Effector memory CD4-positive, alpha-beta T cell (primary cell): Measurements from ENCODE around the gene CHRNA4.

Experiments
- DNase-seq, 3 donors: peaks; one replicate each; pipeline ENCODE4 v3.0.0-alpha.2; 2020
- H3K27ac ChIP-seq: 2 replicates; pipeline ENCODE4 v1.7.0; 2013; ENCODE audit warnings: mild to moderate bottlenecking, low read length, moderate library complexity; ENCODE audit not compliant: insufficient read depth, poor library complexity, severe bottlenecking
- H3K27me3 ChIP-seq: replicated peaks from 2 replicates; pipeline ENCODE4 v1.7.0; 2013; ENCODE audit warnings: mild to moderate bottlenecking, low read length; ENCODE audit not compliant: insufficient read depth, control insufficient read depth, poor library complexity, severe bottlenecking
- H3K36me3 ChIP-seq: 2 replicates; pipeline ENCODE4 v1.7.0; 2013; ENCODE audit warnings: mild to moderate bottlenecking, low read length, moderate library complexity; ENCODE audit not compliant: control insufficient read depth, insufficient read depth
- H3K4me1 ChIP-seq: 2 replicates; pipeline ENCODE4 v1.7.0; 2013; ENCODE audit warnings: low read length, mild to moderate bottlenecking; ENCODE audit not compliant: control insufficient read depth, insufficient read depth, poor library complexity, severe bottlenecking
- H3K4me3 ChIP-seq: 2 replicates; pipeline ENCODE4 v1.7.0; 2013; ENCODE audit warnings: low read length, low read depth, mild to moderate bottlenecking; ENCODE audit not compliant: insufficient read depth, poor library complexity, severe bottlenecking
- H3K9me3 ChIP-seq: 2 replicates; pipeline ENCODE4 v1.7.0; 2013; ENCODE audit warnings: mild to moderate bottlenecking, low read length, moderate library complexity; ENCODE audit not compliant: control insufficient read depth

Gene CHRNA4

GRCh38 chr20:63397946-63398450 lies 36.8 kb upstream of the CHRNA4 start:
- no peak for DNase-seq
- H3K27ac ChIP-seq = no peak overlapping the region
- no peaks in the 10 kb centered on the region for H3K9me3 ChIP-seq
- H3K4me1 ChIP-seq = no peaks in the 10 kb centered on the region
- no peak overlapping the region for H3K4me3 ChIP-seq
- H3K36me3 ChIP-seq = no peaks in the 10 kb centered on the region
- H3K27me3 ChIP-seq = no peaks in the 10 kb centered on the region

GRCh38 chr20:63397155-63397843 lies 36.1 kb upstream of the CHRNA4 start:
- no peak for DNase-seq
- no peak overlapping the region for H3K27ac ChIP-seq
- H3K27me3 ChIP-seq = no peaks in the 10 kb centered on the region
- H3K36me3 ChIP-seq = no peaks in the 10 kb centered on the region
- H3K4me1 ChIP-seq = no peaks in the 10 kb centered on the region
- H3K9me3 ChIP-seq = no peaks in the 10 kb centered on the region
- H3K4me3 ChIP-seq = no peak overlapping the region

- Histone ChIP-seq H3K9me3 (no peaks in the 10 kb centered on the region), H3K36me3 (no peaks in the 10 kb centered on the region)
- no peak for DNase-seq
Observed at GRCh38 chr20:63396300-63396699, 35.2 kb upstream of the CHRNA4 start.

GRCh38 chr20:63395723-63396122 lies 34.6 kb upstream of the CHRNA4 start:
- no peaks in the 10 kb centered on the region for H3K4me1 ChIP-seq
- no peaks in the 10 kb centered on the region for H3K27me3 ChIP-seq

More at GRCh38 chr20:63396300-63396699, 35.2 kb upstream of the CHRNA4 start:
- H3K4me3 ChIP-seq = no peak overlapping the region
- no peaks in the 10 kb centered on the region for H3K4me1 ChIP-seq
- no peaks in the 10 kb centered on the region for H3K27me3 ChIP-seq
- H3K27ac ChIP-seq = no peak overlapping the region

GRCh38 chr20:63394920-63395455 lies 33.8 kb upstream of the CHRNA4 start:
- Histone ChIP-seq H3K9me3 (no peaks in the 10 kb centered on the region), H3K27ac (no peak overlapping the region), H3K27me3 (no peaks in the 10 kb centered on the region), H3K36me3 (no peaks in the 10 kb centered on the region), H3K4me1 (no peaks in the 10 kb centered on the region), H3K4me3 (no peak overlapping the region)
- no peak for DNase-seq

More at GRCh38 chr20:63395723-63396122, 34.6 kb upstream of the CHRNA4 start:
- H3K27ac ChIP-seq = no peak overlapping the region
- H3K36me3 ChIP-seq = no peaks in the 10 kb centered on the region
- no peaks in the 10 kb centered on the region for H3K9me3 ChIP-seq
- H3K4me3 ChIP-seq = no peak overlapping the region
- no peak for DNase-seq

GRCh38 chr20:63394069-63394919 lies 33.1 kb upstream of the CHRNA4 start:
- Histone ChIP-seq H3K27me3 (no peaks in the 10 kb centered on the region), H3K36me3 (no peaks in the 10 kb centered on the region), H3K4me1 (no peaks in the 10 kb centered on the region), H3K27ac (no peak overlapping the region), H3K4me3 (no peak overlapping the region), H3K9me3 (no peaks in the 10 kb centered on the region)
- DNase-seq = no peak

- Histone ChIP-seq H3K4me3 (no peak overlapping the region), H3K27me3 (no peaks in the 10 kb centered on the region), H3K4me1 (no peaks in the 10 kb centered on the region), H3K27ac (no peak overlapping the region), H3K9me3 (no peaks in the 10 kb centered on the region), H3K36me3 (no peaks in the 10 kb centered on the region)
- DNase-seq = no peak
Observed at GRCh38 chr20:63393566-63393965, 32.4 kb upstream of the CHRNA4 start.

GRCh38 chr20:63392465-63393365 lies 31.6 kb upstream of the CHRNA4 start:
- Histone ChIP-seq H3K27me3 (no peaks in the 10 kb centered on the region), H3K4me1 (no peaks in the 10 kb centered on the region), H3K36me3 (no peaks in the 10 kb centered on the region), H3K4me3 (no peak overlapping the region), H3K9me3 (no peaks in the 10 kb centered on the region), H3K27ac (no peak overlapping the region)
- no peak for DNase-seq

- Histone ChIP-seq H3K4me1 (no peaks in the 10 kb centered on the region), H3K4me3 (no peak overlapping the region)
- no peak for DNase-seq
Observed at GRCh38 chr20:63387917-63388316, 26.8 kb upstream of the CHRNA4 start.

More at GRCh38 chr20:63387917-63388316, 26.8 kb upstream of the CHRNA4 start:
- H3K9me3 ChIP-seq = peaks cover 7% of the 10 kb centered on the region
- no peak overlapping the region for H3K27ac ChIP-seq
- no peaks in the 10 kb centered on the region for H3K27me3 ChIP-seq
- no peaks in the 10 kb centered on the region for H3K36me3 ChIP-seq
